A549 (cell line): Measurements from ENCODE around the gene RPL13. TPM values are rescaled to one million over a fixed set of nuclear protein-coding genes. Genes with fewer than 3 reads are reported as not detected.

Experiments
- ATAC-seq, 2 experiments: fragments of 200-7000 bp in 1 of 2; fragments of >200 bp in 1 of 2; cut with Nextera tagmentation in 1 of 2; cut with Tn5 transposase in 1 of 2; 3 replicates each; pipeline versions ENCODE4 v1.8.0 to v1.9.1; 2018 to 2020; ENCODE audit warnings: mild to moderate bottlenecking in 1 of 2, moderate library complexity in 1 of 2
- CTCF ChIA-PET: fragments of 300-600 bp; sonication (Branson Sonifier 250); formaldehyde crosslinking; extraction: SDS; loops from one replicate; lab custom pipeline; 2021; ENCODE audit warnings: antibody characterized with exemption, inconsistent platforms; lab: Yijun Ruan, JAX
- POLR2A ChIA-PET: fragments of 350-600 bp; formaldehyde crosslinking; extraction: SDS; loops from one replicate; lab custom pipeline; 2021; ENCODE audit warnings: antibody characterized with exemption, inconsistent platforms; lab: Yijun Ruan, JAX
- DNase-seq, 2 experiments: peaks; one replicate each; pipeline versions ENCODE4 v3.0.0 to v3.0.0-alpha.2; 2011 to 2016; ENCODE audit warnings: low read depth in 1 of 2, low spot score in 1 of 2
- FAIRE-seq: peaks from 2 replicates; lab custom pipeline; 2011; peaks lifted over from hg19 to GRCh38; lab: Jason Lieb, UNC
- H3K27ac ChIP-seq, 2 experiments: fragments of >200 bp; sonication (Bioruptor Twin); formaldehyde crosslinking; 3 replicates each; pipeline ENCODE4 v1.5.1; 2016 to 2017
- H3K4me1 ChIP-seq: fragments of >200 bp; sonication (Bioruptor Twin); formaldehyde crosslinking; 3 replicates; pipeline ENCODE4 v1.6.1; 2016
- H3K4me2 ChIP-seq: fragments of >200 bp; sonication (Bioruptor Twin); formaldehyde crosslinking; 3 replicates; pipeline ENCODE4 v1.6.1; 2016
- H3K4me3 ChIP-seq: fragments of >200 bp; sonication (Bioruptor Twin); formaldehyde crosslinking; 3 replicates; pipeline ENCODE4 v1.5.1; 2016
- H3K9me3 ChIP-seq: fragments of >200 bp; sonication (Bioruptor Twin); formaldehyde crosslinking; 3 replicates; pipeline ENCODE4 v1.6.1; 2016
- CBX2 ChIP-seq: fragments of 200-600 bp; sonication (generic); IDR thresholded peaks from 2 replicates; pipeline ENCODE4 v1.6.1; 2016; ENCODE audit warnings: low read depth, mild to moderate bottlenecking, borderline replicate concordance
- EHMT2 ChIP-seq: fragments of 200-600 bp; sonication (generic); IDR thresholded peaks from 2 replicates; pipeline ENCODE4 v1.6.1; 2016; ENCODE audit warnings: antibody characterized with exemption, low read depth, mild to moderate bottlenecking, moderate library complexity
- EP300 ChIP-seq, 2 experiments: fragments of >200 bp; sonication (Bioruptor Twin); formaldehyde crosslinking; IDR thresholded peaks; 2 replicates in 1 of 2; 3 replicates in 1 of 2; pipeline ENCODE4 v1.6.1; 2016 to 2017
- ESRRA ChIP-seq: fragments of 150-350 bp; IDR thresholded peaks from 2 replicates; pipeline ENCODE4 v1.6.1; 2014; ENCODE audit warnings: mild to moderate bottlenecking, low read length, borderline replicate concordance
- FOSL2 ChIP-seq, 2 experiments: fragments of 450-650 bp in 1 of 2; fragments of >200 bp in 1 of 2; sonication (Bioruptor Twin) in 1 of 2; formaldehyde crosslinking; IDR thresholded peaks; 2 replicates each; pipeline versions ENCODE4 v1.5.0 to v1.6.1; 2016 to 2020; ENCODE audit warnings: mild to moderate bottlenecking in 1 of 2, moderate library complexity in 1 of 2
- FOXS1 ChIP-seq: fragments of 250-450 bp; sonication (Bioruptor Pico); IDR thresholded peaks from 2 replicates; pipeline ENCODE4 v1.5.0; 2020; ENCODE audit warnings: mild to moderate bottlenecking, moderate library complexity
- HMGXB4 ChIP-seq: fragments of 250-450 bp; sonication (Bioruptor Pico); IDR thresholded peaks from 2 replicates; pipeline ENCODE4 v1.5.0; 2021; ENCODE audit warnings: mild to moderate bottlenecking, moderate library complexity, borderline replicate concordance
- HOXA7 ChIP-seq: fragments of 250-450 bp; sonication (Bioruptor Pico); IDR thresholded peaks from 2 replicates; pipeline ENCODE4 v1.5.0; 2020; ENCODE audit warnings: mild to moderate bottlenecking, moderate library complexity
- HOXB13 ChIP-seq: fragments of 250-450 bp; sonication (Bioruptor Pico); IDR thresholded peaks from 2 replicates; pipeline ENCODE4 v1.5.0; 2020; ENCODE audit warnings: low read depth, mild to moderate bottlenecking, moderate library complexity
- JUNB ChIP-seq: fragments of >200 bp; sonication (Bioruptor Twin); formaldehyde crosslinking; IDR thresholded peaks from 2 replicates; pipeline ENCODE4 v1.6.1; 2016
- KDM1A ChIP-seq: fragments of 200-600 bp; sonication (generic); IDR thresholded peaks from 2 replicates; pipeline ENCODE4 v1.6.1; 2016; ENCODE audit warnings: low read depth, mild to moderate bottlenecking
- KDM5A ChIP-seq: fragments of 200-600 bp; sonication (generic); IDR thresholded peaks from 2 replicates; pipeline ENCODE4 v1.6.1; 2016; ENCODE audit warnings: antibody characterized with exemption, mild to moderate bottlenecking
- MAZ ChIP-seq: fragments of 150-350 bp; IDR thresholded peaks from 2 replicates; pipeline ENCODE4 v1.6.1; 2014; ENCODE audit warnings: antibody characterized with exemption, low read depth, low read length, borderline replicate concordance
- MYC ChIP-seq: IDR thresholded peaks from 2 replicates; pipeline ENCODE4 v1.6.1; 2012; ENCODE audit warnings: mild to moderate bottlenecking, inconsistent platforms, low read length, improper control_type of control experiment, borderline replicate concordance
- NPAS2 ChIP-seq: fragments of 250-450 bp; sonication (Bioruptor Pico); IDR thresholded peaks from 2 replicates; pipeline ENCODE4 v1.8.0; 2022; ENCODE audit warnings: mild to moderate bottlenecking, moderate library complexity, borderline replicate concordance
- NR3C1 ChIP-seq: fragments of >200 bp; sonication (Bioruptor Twin); formaldehyde crosslinking; IDR thresholded peaks from 3 replicates; pipeline ENCODE4 v1.6.1; 2017
- PBX3 ChIP-seq: IDR thresholded peaks from 2 replicates; pipeline ENCODE4 v1.6.1; 2012
- POLR2A ChIP-seq: IDR thresholded peaks from 2 replicates; pipeline ENCODE4 v1.6.1; 2012; ENCODE audit warnings: mild to moderate bottlenecking, low read length
- RAD21 ChIP-seq, 2 experiments: fragments of >200 bp in 1 of 2; sonication (Bioruptor Twin) in 1 of 2; formaldehyde crosslinking in 1 of 2; IDR thresholded peaks in 1 of 2; conservative IDR thresholded peaks in 1 of 2; 2 replicates in 1 of 2; 3 replicates in 1 of 2; pipeline ENCODE4 v1.6.1; 2012 to 2018; ENCODE audit warnings: inconsistent platforms in 1 of 2
- REST ChIP-seq: fragments of 200-600 bp; sonication (generic); IDR thresholded peaks from 2 replicates; pipeline ENCODE4 v1.6.1; 2016; ENCODE audit warnings: antibody characterized with exemption, mild to moderate bottlenecking, moderate library complexity
- RFX5 ChIP-seq: fragments of 450-650 bp; IDR thresholded peaks from 2 replicates; pipeline ENCODE4 v1.7.1; 2014; ENCODE audit warnings: antibody characterized with exemption, mild to moderate bottlenecking, moderate library complexity
- RNF2 ChIP-seq: fragments of 200-600 bp; sonication (generic); IDR thresholded peaks from 2 replicates; pipeline ENCODE4 v1.6.1; 2016; ENCODE audit warnings: low read depth, mild to moderate bottlenecking, antibody characterized with exemption, moderate library complexity, borderline replicate concordance
- USF2 ChIP-seq: fragments of 450-650 bp; IDR thresholded peaks from 2 replicates; pipeline ENCODE4 v1.6.1; 2014; ENCODE audit warnings: antibody characterized with exemption
- WGBS: methylation state at CpG from one replicate; pipeline ENCODE4 v1.1.6; 2017; ENCODE audit errors: missing lambda C conversion rate; 5-methylcytosine and 5-hydroxymethylcytosine counted together
- polyA plus RNA-seq, 4 experiments: library from polyadenylated mRNA; depleted of rRNA in 3 of 4; stranded (reverse); fragments of >200 nt; fragmentation: RNase III in 1 of 4; extraction: RNeasy Plus Mini Kit Qiagen cat#74134 plus additional on column Dnase treatment in 1 of 4; gene quantifications; 2 replicates in 3 of 4; 3 replicates in 1 of 4; pipeline ENCODE4 v1.2.3, GENCODE V29; 2011 to 2017

RPL13 gene
- polyA plus RNA-seq, 2 of the 4 experiments (the other 2 are of a cell fraction), result 2,911 to 3,044 TPM

GRCh38 chr16:89548344-89549006 is 12.0 kb upstream of the RPL13 start:
- Histone ChIP-seq H3K4me2 (no peak overlapping the region), H3K27ac (no peak overlapping the region), H3K4me3 (no peak overlapping the region), H3K4me1 (no peaks in the 10 kb centered on the region), H3K9me3 (no peaks in the 10 kb centered on the region)
- FAIRE-seq (no peak), ATAC-seq (no peak), DNase-seq (no peak)
- POLR2A ChIA-PET, result no interaction called here
- TF ChIP-seq HOXA7 (CRISPR knock-in tag) (no peak), FOXS1 (no peak), PBX3 (no peak), MYC (no peak), RNF2 (no peak), EP300 (IDR thresholded peaks at IDR 0.05) (no peak), MAZ (no peak), RFX5 (no peak), CBX2 (no peak), JUNB (no peak), KDM1A (no peak), ESRRA (no peak), HOXB13 (CRISPR knock-in tag) (no peak), POLR2A (no peak), REST (no peak)
- WGBS, result 91% methylated on average over 28 of the region's 28 CpGs
- CTCF ChIA-PET, result interaction anchor here (0.6 to 6.2 kb wide), 4 partner anchors 9 to 80 kb away, joined by 3 to 41 read pairs (median 4); no protein-coding TSS in a partner anchor

GRCh38 chr16:89549007-89549700 is 11.3 kb upstream of the RPL13 start:
- 87% methylated on average over 10 of the region's 10 CpGs for WGBS
- no peak overlapping the region for H3K4me3 ChIP-seq
- ChIA-PET POLR2A (no interaction called here), CTCF (interaction anchor here (0.6 to 6.2 kb wide), 6 partner anchors 9 to 79 kb away, joined by 3 to 41 read pairs (median 4); no protein-coding TSS in a partner anchor)
- H3K4me1 ChIP-seq, result no peaks in the 10 kb centered on the region
- H3K27ac ChIP-seq, result no peak overlapping the region
- TF ChIP-seq RAD21 (conservative IDR thresholded peaks at IDR 0.05 in 1 of 2, IDR thresholded peaks at IDR 0.05 in 1 of 2) (no peak), NPAS2 (CRISPR knock-in tag) (no peak), EHMT2 (no peak), HMGXB4 (CRISPR knock-in tag) (no peak), USF2 (no peak), KDM5A (no peak), FOSL2 (IDR thresholded peaks at IDR 0.05) (no peak), FOSL2 (CRISPR knock-in tag; IDR thresholded peaks at IDR 0.05) (no peak), RFX5 (no peak), NR3C1 (no peak)
- DNase-seq (no peak), FAIRE-seq (no peak), ATAC-seq (no peak)
- no peaks in the 10 kb centered on the region for H3K9me3 ChIP-seq
- no peak overlapping the region for H3K4me2 ChIP-seq
